ENCODE results near the gene KLHL9.

Gene KLHL9

GRCh38 chr9:21289848-21290247 is 45.4 kb downstream of the KLHL9 start:
- Mint-ChIP-seq H3K27me3 (peaks cover 29% of the 10 kb centered on the region), H3K4me3 (no peak overlapping the region), H3K9me3 (no peaks in the 10 kb centered on the region), H3K36me3 (ENCODE audit: low read depth) (no peaks in the 10 kb centered on the region), H3K4me1 (ENCODE audit: low read depth) (peaks cover 10% of the 10 kb centered on the region), H3K27ac (no peak overlapping the region)

- Mint-ChIP-seq H3K27ac (no peak overlapping the region), H3K36me3 (ENCODE audit: low read depth) (no peaks in the 10 kb centered on the region), H3K9me3 (no peaks in the 10 kb centered on the region), H3K4me3 (no peak overlapping the region), H3K27me3 (peaks cover 18% of the 10 kb centered on the region), H3K4me1 (ENCODE audit: low read depth) (no peaks in the 10 kb centered on the region)
These were observed 47.9 kb downstream of the KLHL9 start for GRCh38 chr9:21287280-21287679.

- Mint-ChIP-seq H3K27ac (no peak overlapping the region), H3K27me3 (peaks cover 14% of the 10 kb centered on the region), H3K4me3 (no peak overlapping the region), H3K36me3 (ENCODE audit: low read depth) (no peaks in the 10 kb centered on the region), H3K4me1 (ENCODE audit: low read depth) (no peaks in the 10 kb centered on the region), H3K9me3 (no peaks in the 10 kb centered on the region)
These were observed 48.5 kb downstream of the KLHL9 start for GRCh38 chr9:21286659-21287058.

- no peaks in the 10 kb centered on the region for H3K4me1 Mint-ChIP-seq (ENCODE audit: low read depth)
- H3K36me3 Mint-ChIP-seq (ENCODE audit: low read depth) = no peaks in the 10 kb centered on the region
These were observed 49.1 kb downstream of the KLHL9 start for GRCh38 chr9:21286099-21286498.

DNA sequence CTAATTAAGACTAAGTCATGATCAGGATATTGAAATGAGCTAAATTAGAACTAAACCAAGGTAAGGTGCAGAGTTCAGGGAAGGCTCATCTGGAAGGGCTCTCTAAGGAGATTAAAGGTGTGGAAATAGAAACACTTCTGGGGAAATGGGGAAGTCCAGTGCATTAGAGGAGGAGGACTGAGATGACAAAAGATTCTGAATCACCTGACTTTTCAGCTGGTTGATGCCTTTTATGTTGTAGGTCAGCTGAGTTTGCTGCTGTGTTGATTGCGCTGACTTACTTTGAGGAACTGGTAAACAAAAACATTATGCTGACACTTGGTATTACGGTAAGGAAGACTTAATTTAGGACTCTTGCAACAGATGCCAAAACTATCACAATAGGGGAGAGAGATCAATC is 53.9 kb downstream of the KLHL9 start:
- H3K36me3 Mint-ChIP-seq (ENCODE audit: low read depth) = no peaks in the 10 kb centered on the region
- H3K27ac Mint-ChIP-seq = no peak overlapping the region
- no peaks in the 10 kb centered on the region for H3K4me1 Mint-ChIP-seq (ENCODE audit: low read depth)
- peaks cover 34% of the 10 kb centered on the region for H3K27me3 Mint-ChIP-seq
- no peaks in the 10 kb centered on the region for H3K9me3 Mint-ChIP-seq
- no peak overlapping the region for H3K4me3 Mint-ChIP-seq

More at GRCh38 chr9:21286099-21286498, 49.1 kb downstream of the KLHL9 start:
- Mint-ChIP-seq H3K4me3 (no peak overlapping the region), H3K27ac (no peak overlapping the region), H3K9me3 (no peaks in the 10 kb centered on the region), H3K27me3 (peaks cover 20% of the 10 kb centered on the region)
